ENCODE measurements around the gene KMT2E. TPM values are rescaled to one million over a fixed set of nuclear protein-coding genes. Genes with fewer than 3 reads are reported as not detected.

KMT2E gene
- total RNA-seq, 1 donor from 2014 or later = 114 TPM

DNA sequence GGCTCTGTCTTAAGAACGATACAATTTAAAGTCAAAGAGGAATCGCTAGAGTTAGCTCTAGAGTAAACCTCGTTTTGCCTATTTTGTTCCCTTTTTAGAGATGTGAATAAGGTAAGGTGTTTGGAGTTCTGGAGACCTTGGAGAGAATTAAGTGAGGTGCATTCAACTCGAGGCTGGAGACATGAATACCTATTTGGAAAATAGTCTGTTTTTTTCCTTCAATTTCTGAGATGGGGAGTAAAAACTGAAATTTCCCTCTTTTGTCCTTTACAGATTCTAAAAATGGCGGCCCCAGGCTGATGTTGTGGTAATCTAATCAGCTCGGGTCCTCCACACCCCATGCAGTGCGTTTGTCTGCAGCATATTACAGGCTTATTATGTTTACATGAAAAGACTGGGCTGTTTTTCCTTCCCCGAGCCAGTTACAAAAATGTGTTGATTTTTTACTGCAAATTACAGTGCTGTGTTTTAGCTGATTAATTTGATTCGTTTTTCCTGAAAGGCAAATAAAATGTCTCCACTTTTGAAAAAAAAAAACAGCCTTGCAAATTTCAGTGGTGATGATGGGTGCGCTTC is 1.5 kb downstream of the KMT2E start:
- peak overlapping the region; percentile 99 for H3K4me3 Mint-ChIP-seq
- H3K4me1 Mint-ChIP-seq (ENCODE audit: low read depth) = peaks cover 27% of the 10 kb centered on the region
- intact Hi-C loops (cut with micrococcal nuclease) = loop anchor here (2.0 kb wide), 2 partner anchors 45 to 517 kb away; partner anchors contain the start of gene RINT1
- H3K27ac Mint-ChIP-seq = peak overlapping the region; percentile 96
- DNase-seq (ENCODE audit: low spot score) = no peak
- peaks cover 3% of the 10 kb centered on the region for H3K27me3 Mint-ChIP-seq (ENCODE audit: insufficient read depth)
- no peaks in the 10 kb centered on the region for H3K9me3 Mint-ChIP-seq
- H3K36me3 Mint-ChIP-seq (ENCODE audit: low read depth) = peaks cover 47% of the 10 kb centered on the region

DNA sequence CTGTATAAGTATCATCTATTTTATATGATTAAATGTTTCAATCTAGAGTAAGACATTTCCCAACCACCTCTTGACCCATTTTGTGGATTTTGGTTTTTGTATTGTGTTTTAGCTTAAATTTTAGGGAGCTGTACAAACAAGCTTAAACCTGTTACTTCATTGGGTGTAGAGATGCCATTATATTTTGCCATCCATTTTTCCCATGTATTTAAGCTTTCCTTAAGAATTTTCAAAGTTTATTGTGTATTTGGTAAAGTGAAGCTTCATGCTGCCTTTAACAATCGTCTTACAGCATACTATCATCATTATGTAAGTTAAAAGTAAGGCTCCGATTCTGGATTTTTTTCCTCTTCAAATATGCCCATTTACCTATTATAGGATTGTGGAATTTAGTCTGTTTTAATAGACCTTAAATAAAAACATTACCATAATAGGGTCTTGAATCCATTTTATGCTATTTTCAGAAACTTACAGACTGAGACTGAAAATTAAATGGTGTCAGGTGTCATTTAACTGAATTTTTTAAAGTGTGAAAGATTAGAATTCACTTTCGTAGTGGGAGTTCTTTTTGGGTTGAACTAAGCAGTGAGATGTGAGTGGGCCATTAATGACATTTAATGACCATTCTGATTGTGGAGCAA is 2.2 kb downstream of the KMT2E start:
- DNase-seq (ENCODE audit: low spot score) = no peak
- Mint-ChIP-seq H3K4me1 (ENCODE audit: low read depth) (peaks cover 30% of the 10 kb centered on the region), H3K4me3 (peak overlapping the region; percentile 99), H3K27me3 (ENCODE audit: insufficient read depth) (peaks cover 3% of the 10 kb centered on the region), H3K36me3 (ENCODE audit: low read depth) (peaks cover 44% of the 10 kb centered on the region), H3K9me3 (no peaks in the 10 kb centered on the region), H3K27ac (peak overlapping the region; percentile 96)
- intact Hi-C loops (cut with micrococcal nuclease) = loop anchor here (2.0 kb wide), 2 partner anchors 13 to 25 kb away; no protein-coding TSS in a partner anchor

DNA sequence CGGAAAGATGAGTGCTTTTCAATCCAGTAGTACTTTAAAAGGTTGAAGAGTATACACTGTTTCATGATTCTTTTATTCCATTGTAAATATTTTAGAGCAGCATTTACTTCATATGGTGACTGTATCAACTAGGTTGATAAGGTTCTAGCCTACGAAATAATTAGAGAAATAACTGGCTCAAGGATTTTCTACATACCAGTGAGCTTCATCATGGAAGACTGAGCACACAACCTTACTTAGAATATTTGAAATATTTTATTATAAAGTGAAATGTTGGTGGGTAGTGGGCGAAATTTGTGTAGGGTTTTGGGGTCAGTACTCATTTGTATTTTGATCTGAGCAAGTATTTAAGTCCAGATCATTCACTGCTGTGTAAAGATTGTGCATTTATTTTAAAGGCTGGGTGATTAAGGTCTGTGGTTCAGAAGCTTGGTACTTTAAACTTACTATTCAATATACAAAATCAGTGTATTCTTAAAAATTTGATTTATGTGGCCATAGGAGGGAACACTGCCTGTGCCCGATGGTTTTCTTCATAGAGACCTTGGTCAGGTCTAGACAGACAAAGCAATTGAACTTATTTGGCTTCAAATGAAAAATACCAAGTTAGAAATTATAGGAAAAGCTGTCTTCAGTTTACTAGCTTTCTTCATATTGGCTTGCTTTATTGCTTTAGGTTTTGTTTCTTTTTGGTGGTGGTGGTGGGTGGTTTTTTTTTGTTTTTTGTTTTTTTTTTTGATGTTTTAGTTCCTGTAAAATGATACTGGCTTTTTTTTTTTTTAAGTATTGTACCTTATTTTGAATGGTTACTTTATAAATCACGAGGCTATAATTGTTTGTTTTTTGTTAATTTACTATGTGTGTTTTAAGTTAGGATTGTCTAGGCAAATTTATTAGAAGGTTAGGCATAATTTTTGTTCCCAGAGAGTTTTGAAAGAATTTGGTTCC is 3.0 kb downstream of the KMT2E start:
- intact Hi-C loops (cut with micrococcal nuclease) = loop anchor here (1.0 to 2.0 kb wide), 3 partner anchors 8 to 24 kb away; no protein-coding TSS in a partner anchor
- no peak for DNase-seq (ENCODE audit: low spot score)
- H3K9me3 Mint-ChIP-seq = no peaks in the 10 kb centered on the region
- peak overlapping the region; percentile 99 for H3K4me3 Mint-ChIP-seq
- peaks cover 42% of the 10 kb centered on the region for H3K36me3 Mint-ChIP-seq (ENCODE audit: low read depth)
- peak overlapping the region; percentile 96 for H3K27ac Mint-ChIP-seq
- H3K4me1 Mint-ChIP-seq (ENCODE audit: low read depth) = peaks cover 38% of the 10 kb centered on the region
- peaks cover 3% of the 10 kb centered on the region for H3K27me3 Mint-ChIP-seq (ENCODE audit: insufficient read depth)

DNA sequence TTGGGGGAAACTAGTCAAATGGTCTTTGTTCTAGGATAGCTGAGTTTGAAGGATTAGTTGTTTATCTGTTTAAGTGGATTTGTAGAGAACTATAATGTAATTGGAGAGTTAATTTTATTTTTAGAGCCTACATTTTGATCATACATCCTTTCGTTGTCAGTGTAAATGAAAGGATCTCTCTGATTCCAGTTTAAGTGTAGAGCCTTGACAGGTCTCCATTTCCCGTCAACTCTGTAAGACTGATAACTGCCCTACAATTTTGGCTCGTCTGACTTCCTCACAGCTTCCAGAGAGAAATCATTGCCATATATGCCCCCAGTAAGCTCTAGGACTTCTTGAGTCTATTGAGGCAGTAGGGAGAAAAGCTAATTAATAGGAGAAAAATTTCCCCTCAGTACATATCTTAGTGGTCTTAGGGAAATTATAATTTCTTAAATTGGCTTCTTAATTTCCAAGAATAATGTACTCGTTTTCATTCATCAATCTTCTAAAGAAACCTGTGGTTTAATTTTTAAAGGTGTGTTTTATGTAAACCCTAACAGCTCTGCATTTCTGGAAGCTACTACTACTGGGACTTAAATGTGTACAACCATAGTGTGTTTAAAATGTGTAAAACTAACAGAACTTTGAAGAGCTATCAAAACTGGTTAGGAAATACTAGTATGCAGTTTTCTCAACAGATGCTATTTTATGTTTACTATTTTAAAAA is 3.8 kb downstream of the KMT2E start:
- Mint-ChIP-seq H3K27me3 (ENCODE audit: insufficient read depth) (no peaks in the 10 kb centered on the region), H3K27ac (peak overlapping the region; percentile 77), H3K9me3 (no peaks in the 10 kb centered on the region), H3K4me3 (peak overlapping the region; percentile 99), H3K36me3 (ENCODE audit: low read depth) (peaks cover 39% of the 10 kb centered on the region), H3K4me1 (ENCODE audit: low read depth) (peaks cover 46% of the 10 kb centered on the region)
- DNase-seq (ENCODE audit: low spot score) = no peak
- intact Hi-C loops (cut with micrococcal nuclease) = loop anchor here (1.0 to 2.0 kb wide), 3 partner anchors 7 to 23 kb away; no protein-coding TSS in a partner anchor

DNA sequence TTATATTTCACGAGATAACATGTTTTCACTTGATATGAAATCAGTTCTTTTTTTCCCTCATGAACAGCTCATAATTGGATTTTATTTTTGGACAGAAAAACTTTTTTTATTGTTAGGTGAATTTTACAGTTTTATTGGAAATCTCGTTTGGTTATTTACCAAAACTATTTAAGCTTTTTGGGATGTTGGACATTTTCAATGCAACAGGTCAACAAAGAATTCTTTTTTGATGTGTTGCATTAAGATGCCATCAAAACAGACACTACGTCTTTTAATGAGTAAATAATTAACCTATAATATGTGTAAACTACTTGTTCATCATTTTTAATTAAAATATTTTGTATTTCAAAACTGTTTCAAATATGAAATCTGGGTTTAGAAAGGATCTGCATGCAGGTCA is 5.3 kb downstream of the KMT2E start:
- Mint-ChIP-seq H3K9me3 (no peaks in the 10 kb centered on the region), H3K27ac (no peak overlapping the region), H3K36me3 (ENCODE audit: low read depth) (peaks cover 41% of the 10 kb centered on the region), H3K27me3 (ENCODE audit: insufficient read depth) (no peaks in the 10 kb centered on the region), H3K4me3 (peak overlapping the region; percentile 15), H3K4me1 (ENCODE audit: low read depth) (peaks cover 56% of the 10 kb centered on the region)
- no peak for DNase-seq (ENCODE audit: low spot score)
- intact Hi-C loops (cut with micrococcal nuclease) = no loop called here

DNA sequence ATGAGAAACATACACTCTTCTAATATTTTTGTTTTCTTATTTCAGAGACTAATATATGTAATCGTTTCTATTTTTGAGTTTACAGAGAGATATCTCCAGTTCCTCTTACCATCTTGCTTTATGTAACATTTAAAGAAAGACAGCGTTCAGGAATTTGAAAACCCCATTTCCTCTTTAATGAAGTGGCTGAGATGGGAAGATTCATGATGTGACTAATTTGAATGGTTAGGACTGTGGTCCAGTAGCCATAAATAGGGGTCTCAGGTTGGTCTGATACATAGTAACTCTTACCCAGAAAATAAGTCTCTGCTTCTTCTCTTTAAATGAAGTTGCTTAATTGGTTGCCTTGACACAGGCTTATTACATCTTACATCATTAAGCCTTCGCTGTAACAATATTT is 6.9 kb downstream of the KMT2E start:
- H3K36me3 Mint-ChIP-seq (ENCODE audit: low read depth) = peaks cover 25% of the 10 kb centered on the region
- peaks cover 72% of the 10 kb centered on the region for H3K4me1 Mint-ChIP-seq (ENCODE audit: low read depth)
- intact Hi-C loops (cut with micrococcal nuclease) = no loop called here
- no peaks in the 10 kb centered on the region for H3K27me3 Mint-ChIP-seq (ENCODE audit: insufficient read depth)
- H3K9me3 Mint-ChIP-seq = no peaks in the 10 kb centered on the region
- no peak overlapping the region for H3K27ac Mint-ChIP-seq
- no peak for DNase-seq (ENCODE audit: low spot score)
- H3K4me3 Mint-ChIP-seq = peak overlapping the region; percentile 19

DNA sequence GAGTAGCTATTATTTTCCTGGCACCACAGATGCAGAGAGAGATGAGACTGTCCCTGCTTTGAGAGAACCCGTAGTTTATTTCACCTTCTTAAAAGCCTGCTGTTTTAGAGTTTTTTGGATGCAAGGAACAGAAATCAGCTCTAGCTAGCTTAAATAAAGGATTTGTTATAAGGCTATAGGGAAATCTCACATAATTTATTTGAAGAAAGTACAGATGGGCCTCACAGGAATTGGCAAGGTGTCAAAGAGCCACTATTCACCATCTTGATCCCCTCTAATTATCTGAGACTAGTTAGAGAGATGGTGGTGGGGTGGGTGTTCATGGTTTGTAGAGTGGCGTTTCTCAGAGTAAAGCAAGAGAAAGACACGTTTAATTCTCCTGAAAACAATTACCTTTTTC is 7.3 kb downstream of the KMT2E start:
- no peak for DNase-seq (ENCODE audit: low spot score)
- H3K4me1 Mint-ChIP-seq (ENCODE audit: low read depth) = peaks cover 73% of the 10 kb centered on the region
- H3K27me3 Mint-ChIP-seq (ENCODE audit: insufficient read depth) = no peaks in the 10 kb centered on the region
- peaks cover 21% of the 10 kb centered on the region for H3K36me3 Mint-ChIP-seq (ENCODE audit: low read depth)
- intact Hi-C loops (cut with micrococcal nuclease) = no loop called here
- no peak overlapping the region for H3K4me3 Mint-ChIP-seq
- H3K9me3 Mint-ChIP-seq = no peaks in the 10 kb centered on the region
- H3K27ac Mint-ChIP-seq = no peak overlapping the region

DNA sequence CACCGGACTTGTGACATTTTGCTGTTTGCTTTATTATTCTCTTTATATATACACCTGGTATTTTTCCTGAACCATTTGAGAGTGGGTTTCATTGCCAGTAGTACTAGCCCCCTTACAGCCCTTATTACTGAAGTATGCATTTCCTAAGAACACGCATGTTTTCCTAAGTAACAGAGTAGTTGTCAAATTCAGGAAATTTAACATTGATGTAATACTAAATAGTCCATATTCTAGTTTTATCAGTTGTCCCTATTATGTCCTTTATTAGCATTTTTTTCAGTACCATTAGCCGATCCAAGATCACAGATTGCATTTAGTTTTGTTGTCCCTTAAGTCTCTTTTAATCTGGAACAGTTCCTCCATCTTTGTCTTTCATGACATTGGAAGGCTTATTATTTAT is 8.0 kb downstream of the KMT2E start:
- no peak for DNase-seq (ENCODE audit: low spot score)
- no peaks in the 10 kb centered on the region for H3K9me3 Mint-ChIP-seq
- H3K27me3 Mint-ChIP-seq (ENCODE audit: insufficient read depth) = no peaks in the 10 kb centered on the region
- intact Hi-C loops (cut with micrococcal nuclease) = no loop called here
- no peak overlapping the region for H3K27ac Mint-ChIP-seq
- peaks cover 17% of the 10 kb centered on the region for H3K36me3 Mint-ChIP-seq (ENCODE audit: low read depth)
- peaks cover 73% of the 10 kb centered on the region for H3K4me1 Mint-ChIP-seq (ENCODE audit: low read depth)
- no peak overlapping the region for H3K4me3 Mint-ChIP-seq

DNA sequence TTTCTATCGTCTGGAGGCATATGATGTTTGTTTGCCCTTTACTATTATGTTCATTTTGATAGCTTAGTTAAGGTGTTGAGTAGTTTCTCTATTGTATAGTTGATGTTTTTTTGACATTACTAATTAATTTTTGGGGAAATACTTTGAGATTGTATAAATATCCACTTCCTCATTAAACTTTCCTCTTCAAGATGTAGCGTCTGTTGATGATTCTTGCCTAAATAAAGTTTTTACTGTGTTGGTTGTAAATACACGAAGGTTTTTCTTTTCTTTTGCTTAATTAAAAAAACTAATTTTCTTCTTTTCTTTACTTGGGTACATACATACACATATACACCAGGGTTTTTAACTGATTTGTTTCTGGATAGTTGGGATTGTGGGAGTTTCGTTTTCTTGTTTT is 8.5 kb downstream of the KMT2E start:
- intact Hi-C loops (cut with micrococcal nuclease) = no loop called here
- Mint-ChIP-seq H3K4me1 (ENCODE audit: low read depth) (peaks cover 73% of the 10 kb centered on the region), H3K36me3 (ENCODE audit: low read depth) (peaks cover 12% of the 10 kb centered on the region), H3K27me3 (ENCODE audit: insufficient read depth) (no peaks in the 10 kb centered on the region), H3K9me3 (no peaks in the 10 kb centered on the region), H3K27ac (no peak overlapping the region), H3K4me3 (no peak overlapping the region)
- DNase-seq (ENCODE audit: low spot score) = no peak

DNA sequence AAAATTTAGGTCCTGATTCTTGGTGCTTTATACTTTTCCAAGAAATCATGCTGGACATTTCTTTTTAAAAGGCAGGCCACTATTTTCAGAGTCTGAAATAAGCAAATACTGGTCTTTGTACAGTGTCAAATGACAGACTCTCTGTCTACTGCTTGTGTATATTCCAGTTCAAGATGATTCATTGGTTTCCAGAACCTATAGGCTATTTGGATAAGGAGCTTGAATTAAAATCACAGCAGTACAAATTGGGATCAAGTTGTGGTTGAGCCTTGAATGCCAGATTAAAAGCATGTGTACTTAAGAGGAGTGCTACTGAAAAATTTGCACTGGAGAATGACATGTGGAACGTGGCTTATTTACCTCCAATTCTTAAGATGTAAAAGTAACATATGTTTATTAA is 10.7 kb downstream of the KMT2E start:
- H3K27me3 Mint-ChIP-seq (ENCODE audit: insufficient read depth) = no peaks in the 10 kb centered on the region
- no peaks in the 10 kb centered on the region for H3K9me3 Mint-ChIP-seq
- DNase-seq (ENCODE audit: low spot score) = no peak
- H3K36me3 Mint-ChIP-seq (ENCODE audit: low read depth) = peaks cover 16% of the 10 kb centered on the region
- no peak overlapping the region for H3K27ac Mint-ChIP-seq
- H3K4me3 Mint-ChIP-seq = no peak overlapping the region
- intact Hi-C loops (cut with micrococcal nuclease) = loop anchor here (1.0 kb wide), 1 partner anchor 7 kb away; no protein-coding TSS in a partner anchor
- peaks cover 84% of the 10 kb centered on the region for H3K4me1 Mint-ChIP-seq (ENCODE audit: low read depth)

DNA sequence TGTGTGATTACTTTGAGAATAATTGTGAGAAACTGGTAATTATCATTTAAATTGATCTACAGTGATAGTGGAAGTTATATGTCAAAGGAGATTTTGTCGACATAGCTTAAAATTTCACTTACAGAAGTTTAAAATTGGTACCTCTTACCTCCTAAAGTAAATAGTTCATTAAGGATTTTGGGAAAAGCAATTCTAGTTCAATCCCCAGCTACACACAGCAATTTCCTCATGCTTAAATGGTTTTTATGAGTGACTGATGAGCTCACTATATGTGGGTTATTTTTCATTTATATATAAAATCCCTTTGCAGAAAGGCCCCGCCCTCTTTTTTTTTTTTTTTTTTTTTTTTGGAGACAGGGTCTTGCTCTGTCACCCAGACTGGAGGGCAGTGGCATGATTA is 12.7 kb downstream of the KMT2E start:
- Mint-ChIP-seq H3K9me3 (no peaks in the 10 kb centered on the region), H3K4me1 (ENCODE audit: low read depth) (peaks cover 82% of the 10 kb centered on the region), H3K27ac (no peak overlapping the region), H3K27me3 (ENCODE audit: insufficient read depth) (no peaks in the 10 kb centered on the region), H3K4me3 (no peak overlapping the region), H3K36me3 (ENCODE audit: low read depth) (peaks cover 16% of the 10 kb centered on the region)
- DNase-seq (ENCODE audit: low spot score) = no peak
- intact Hi-C loops (cut with micrococcal nuclease) = no loop called here

DNA sequence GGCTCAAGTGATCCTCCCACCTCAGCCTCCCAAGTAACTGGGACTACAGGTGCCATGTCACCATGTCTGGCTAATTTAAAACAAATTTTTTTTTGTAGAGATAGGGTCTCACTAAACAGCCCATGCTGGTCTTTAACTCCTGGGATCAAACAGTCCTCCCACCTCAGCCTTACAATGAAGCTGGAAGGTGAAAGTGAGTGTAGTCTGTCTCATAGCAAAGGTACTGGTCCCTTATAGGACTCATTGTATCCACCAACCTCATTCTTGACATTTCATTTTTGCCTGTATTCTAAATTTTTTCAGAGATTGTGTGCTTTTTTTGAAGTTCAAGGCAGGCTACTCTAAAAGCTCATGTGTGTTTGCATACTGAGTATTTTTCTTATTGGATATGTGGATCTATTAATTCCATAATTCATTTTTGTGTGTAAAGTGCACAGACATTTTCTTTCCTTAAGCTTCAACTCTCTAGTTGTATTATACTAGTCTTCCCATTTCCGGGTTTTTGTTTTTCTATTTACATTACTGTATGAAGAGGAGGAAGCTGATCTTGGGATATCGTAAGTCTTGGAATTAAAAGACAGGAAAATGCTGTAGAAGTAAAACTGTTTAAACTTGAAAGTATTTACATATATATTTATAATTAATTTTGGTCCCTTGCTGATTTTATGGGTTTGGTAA is 13.3 kb downstream of the KMT2E start:
- H3K4me3 Mint-ChIP-seq = no peak overlapping the region
- peaks cover 19% of the 10 kb centered on the region for H3K36me3 Mint-ChIP-seq (ENCODE audit: low read depth)

More for the DNA sequence above, 13.3 kb downstream of the KMT2E start:
- peaks cover 76% of the 10 kb centered on the region for H3K4me1 Mint-ChIP-seq (ENCODE audit: low read depth)
- H3K27me3 Mint-ChIP-seq (ENCODE audit: insufficient read depth) = no peaks in the 10 kb centered on the region
- DNase-seq (ENCODE audit: low spot score) = no peak
- no peak overlapping the region for H3K27ac Mint-ChIP-seq
- intact Hi-C loops (cut with micrococcal nuclease) = no loop called here
- no peaks in the 10 kb centered on the region for H3K9me3 Mint-ChIP-seq
